ENCODE data around the gene PCDH9.

DNA sequence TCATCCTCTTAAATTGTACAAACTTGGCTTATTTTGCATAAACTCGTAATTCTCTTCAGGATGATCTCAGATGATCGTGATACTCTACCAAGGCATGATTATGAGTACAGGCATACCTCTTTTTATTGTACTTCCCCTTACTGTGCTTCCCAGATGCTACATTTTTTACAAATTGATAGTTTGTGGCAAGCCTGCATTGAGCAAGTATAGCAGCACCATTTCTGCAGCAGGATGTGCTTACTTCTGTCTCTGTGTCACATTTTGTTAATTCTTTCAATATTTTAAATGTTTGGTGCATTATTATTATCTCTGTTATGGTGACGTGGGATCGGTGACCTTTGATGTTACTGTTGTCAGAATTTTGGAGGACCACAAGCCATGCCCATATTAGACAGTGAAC, 752.3 kb downstream of the PCDH9 start:
- TF ChIP-seq, protein P1, sequence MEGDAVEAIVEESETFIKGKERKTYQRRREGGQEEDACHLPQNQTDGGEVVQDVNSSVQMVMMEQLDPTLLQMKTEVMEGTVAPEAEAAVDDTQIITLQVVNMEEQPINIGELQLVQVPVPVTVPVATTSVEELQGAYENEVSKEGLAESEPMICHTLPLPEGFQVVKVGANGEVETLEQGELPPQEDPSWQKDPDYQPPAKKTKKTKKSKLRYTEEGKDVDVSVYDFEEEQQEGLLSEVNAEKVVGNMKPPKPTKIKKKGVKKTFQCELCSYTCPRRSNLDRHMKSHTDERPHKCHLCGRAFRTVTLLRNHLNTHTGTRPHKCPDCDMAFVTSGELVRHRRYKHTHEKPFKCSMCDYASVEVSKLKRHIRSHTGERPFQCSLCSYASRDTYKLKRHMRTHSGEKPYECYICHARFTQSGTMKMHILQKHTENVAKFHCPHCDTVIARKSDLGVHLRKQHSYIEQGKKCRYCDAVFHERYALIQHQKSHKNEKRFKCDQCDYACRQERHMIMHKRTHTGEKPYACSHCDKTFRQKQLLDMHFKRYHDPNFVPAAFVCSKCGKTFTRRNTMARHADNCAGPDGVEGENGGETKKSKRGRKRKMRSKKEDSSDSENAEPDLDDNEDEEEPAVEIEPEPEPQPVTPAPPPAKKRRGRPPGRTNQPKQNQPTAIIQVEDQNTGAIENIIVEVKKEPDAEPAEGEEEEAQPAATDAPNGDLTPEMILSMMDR (IDR thresholded peaks at IDR 0.05): no peak
- TF ChIP-seq POLR2A (IDR thresholded peaks at IDR 0.05) (no peak), POLR2AphosphoS5 (IDR thresholded peaks at IDR 0.05) (no peak), EP300 (IDR thresholded peaks at IDR 0.05) (no peak)
